IPS-11a (cell line): ENCODE results near the gene TBCK.
"Not testable (repeated sequence)": the region's sequence is repeated elsewhere in the genome, so short reads cannot be mapped to it uniquely, and the experiment has no call there.

ENCODE experiments used
- H3K4me3 ChIP-seq: one replicate; pipeline ENCODE4 v1.5.1; 2013; ENCODE audit warnings: low read depth, low read length, control low read depth

Gene TBCK

DNA sequence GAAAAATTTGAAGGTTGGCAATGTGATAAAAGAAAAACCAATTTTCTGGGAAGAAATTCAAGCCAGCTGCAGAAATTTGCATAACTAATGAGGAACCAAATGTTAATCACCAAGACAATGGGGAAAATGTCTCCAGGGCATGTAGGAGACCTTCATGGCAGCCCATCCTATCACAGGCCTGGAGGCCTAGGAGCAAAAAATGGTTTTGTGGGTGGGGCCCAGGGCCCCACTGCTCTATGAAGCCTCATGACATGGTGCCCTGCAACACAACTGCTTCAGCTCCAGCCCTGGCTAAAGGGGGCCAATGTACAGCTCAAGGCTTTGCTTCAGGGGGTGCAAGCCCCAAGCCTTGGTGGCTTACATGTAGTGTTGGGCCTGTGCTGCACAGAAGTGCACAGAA lies 184.0 kb downstream of the TBCK start:
- no peak overlapping the region for H3K4me3 ChIP-seq

DNA sequence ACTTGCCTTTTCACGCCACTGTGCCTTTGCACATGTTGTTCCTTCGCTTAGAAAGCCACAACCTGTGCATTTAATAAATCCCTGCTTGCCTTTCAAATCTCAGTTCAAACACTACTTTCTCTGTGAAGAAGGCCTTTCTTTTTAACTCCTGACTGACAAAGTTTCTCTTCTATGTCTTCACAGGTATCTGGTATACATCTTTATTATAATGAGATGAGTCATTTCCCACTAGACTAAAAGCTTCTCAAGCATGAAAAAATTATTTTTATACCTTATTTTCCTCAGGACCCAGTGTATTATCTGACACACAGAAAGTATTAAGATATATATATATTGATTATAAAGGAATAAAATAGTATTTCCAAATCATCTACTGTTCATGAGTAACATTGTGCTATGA lies 189.9 kb downstream of the TBCK start:
- H3K4me3 ChIP-seq = no peak overlapping the region

DNA sequence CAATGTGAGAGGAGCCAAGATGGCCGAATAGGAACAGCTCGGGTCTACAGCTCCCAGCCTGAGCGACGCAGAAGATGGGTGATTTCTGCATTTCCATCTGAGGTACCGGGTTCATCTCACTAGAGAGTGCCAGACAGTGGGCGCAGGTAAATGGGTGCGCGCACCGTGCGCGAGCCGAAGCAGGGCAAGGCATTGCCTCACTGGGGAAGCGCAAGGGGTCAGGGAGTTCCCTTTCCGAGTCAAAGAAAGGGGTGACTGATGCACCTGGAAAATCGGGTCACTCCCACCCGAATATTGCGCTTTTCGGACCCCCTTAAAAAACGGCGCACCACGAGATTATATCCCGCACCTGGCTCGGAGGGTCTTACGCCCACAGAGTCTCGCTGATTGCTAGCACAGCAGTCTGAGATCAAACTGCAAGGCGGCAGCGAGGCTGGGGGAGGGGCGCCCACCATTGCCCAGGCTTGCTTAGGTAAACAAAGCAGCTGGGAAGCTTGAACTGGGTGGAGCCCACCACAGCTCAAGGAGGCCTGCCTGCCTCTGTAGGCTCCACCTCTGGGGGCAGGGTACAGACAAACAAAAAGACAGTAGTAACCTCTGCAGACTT lies 196.0 kb downstream of the TBCK start:
- H3K4me3 ChIP-seq = not testable (repeated sequence)

DNA sequence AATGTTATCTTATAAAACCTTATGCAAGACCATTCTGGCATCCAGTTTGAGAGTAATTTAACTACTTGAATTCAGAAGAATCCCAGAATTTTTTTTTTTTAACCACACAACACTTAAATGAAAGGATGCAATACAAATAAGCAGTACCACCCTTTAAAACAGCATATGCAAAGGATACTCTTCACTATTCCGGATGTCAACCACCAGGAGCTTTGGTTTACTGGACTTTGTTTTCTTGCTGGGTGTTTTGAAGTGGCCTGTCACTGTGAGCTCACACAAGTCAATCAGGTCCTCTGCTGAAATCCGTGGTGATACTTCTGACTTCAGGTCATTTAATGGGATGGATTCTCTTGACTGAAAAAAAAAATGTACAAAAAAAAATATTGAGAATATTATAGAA lies 200.0 kb downstream of the TBCK start:
- no peak overlapping the region for H3K4me3 ChIP-seq

DNA sequence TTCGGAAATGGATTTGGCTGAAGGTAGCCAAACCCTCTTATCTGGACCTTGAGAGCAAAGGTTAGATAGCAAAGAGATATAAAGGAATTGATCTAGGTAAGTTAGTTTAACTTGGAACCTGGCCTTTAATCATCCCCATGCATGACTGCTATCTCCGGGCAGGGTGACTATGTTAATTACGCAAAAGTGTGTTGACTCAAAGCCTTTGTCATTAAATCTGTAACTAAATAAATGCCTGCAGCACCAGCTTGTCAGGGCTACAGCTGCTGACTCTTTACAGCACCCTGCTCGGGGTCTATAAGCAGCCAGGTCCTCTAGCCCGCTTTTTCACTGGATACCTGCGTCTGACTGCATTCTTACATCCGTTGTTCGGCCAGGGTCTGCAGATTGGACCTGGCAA lies 201.7 kb downstream of the TBCK start:
- H3K4me3 ChIP-seq = no peak overlapping the region

DNA sequence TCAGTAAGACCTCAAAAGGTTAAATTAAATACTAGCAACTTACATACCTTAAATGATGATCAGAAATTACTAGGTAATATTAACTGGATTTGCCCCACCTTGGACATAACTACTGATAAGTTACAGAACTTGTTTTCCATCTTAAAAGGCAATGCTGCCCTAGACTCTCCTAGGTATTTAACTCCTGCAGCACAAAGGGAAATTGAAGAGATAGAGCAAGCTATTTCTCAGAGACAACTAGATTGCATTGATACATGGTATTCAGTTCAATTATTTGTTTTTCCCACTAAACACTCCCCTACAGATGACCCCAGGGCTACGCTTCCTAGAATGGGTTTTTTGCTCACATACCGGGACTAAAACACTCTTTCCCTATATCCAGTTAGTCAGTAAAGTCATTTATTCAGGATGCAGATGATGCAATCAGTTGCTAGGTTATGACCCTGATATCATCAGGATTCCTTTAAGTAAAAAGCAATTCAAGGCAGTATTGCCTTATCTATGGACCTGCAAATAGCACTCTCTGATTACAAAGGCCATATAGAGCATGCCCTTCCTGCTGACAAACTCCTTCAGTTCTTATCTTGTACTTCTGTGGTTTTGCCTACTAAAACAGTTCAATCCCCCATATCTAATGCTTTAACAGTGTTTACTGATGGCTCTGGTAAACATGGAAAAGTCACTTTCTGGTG lies 204.1 kb downstream of the TBCK start:
- not testable (repeated sequence) for H3K4me3 ChIP-seq

DNA sequence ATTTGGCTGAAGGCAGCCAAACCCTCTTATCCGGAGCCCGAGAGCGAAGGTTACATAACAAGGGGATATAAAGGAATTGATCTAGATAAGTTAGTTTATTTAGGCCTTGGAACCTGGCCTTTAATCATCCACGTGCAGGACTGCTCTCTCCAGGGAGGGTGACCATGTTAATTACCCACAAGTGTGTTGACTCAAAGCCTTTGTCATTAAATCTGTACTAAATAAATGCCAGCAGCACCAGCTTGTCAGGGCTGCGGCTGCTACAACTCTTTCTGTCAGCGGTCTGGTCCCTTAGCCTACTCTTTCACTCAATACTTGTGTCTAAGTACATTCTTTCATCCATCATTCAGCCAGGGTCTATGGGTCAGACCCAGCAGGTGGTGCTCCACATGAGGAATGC lies 206.1 kb downstream of the TBCK start:
- no peak overlapping the region for H3K4me3 ChIP-seq

DNA sequence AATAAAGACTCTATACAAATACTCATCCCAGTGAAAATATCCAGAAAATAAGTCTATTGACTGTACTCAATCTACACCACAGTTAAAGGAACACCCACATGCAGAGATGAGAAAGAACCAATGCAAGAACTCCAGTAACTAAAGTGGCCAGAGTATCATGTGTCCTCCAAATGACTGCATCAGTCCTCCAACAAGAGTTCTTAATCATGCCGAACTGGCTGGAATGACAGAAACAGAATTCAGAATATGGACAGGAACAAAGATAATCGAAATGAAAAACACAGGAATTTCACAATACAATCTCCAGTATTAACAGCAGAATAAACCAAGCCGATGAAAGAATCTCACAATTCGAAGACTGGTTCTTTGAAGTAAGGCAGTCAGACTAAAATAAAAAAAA lies 210.3 kb downstream of the TBCK start:
- H3K4me3 ChIP-seq = no peak overlapping the region

DNA sequence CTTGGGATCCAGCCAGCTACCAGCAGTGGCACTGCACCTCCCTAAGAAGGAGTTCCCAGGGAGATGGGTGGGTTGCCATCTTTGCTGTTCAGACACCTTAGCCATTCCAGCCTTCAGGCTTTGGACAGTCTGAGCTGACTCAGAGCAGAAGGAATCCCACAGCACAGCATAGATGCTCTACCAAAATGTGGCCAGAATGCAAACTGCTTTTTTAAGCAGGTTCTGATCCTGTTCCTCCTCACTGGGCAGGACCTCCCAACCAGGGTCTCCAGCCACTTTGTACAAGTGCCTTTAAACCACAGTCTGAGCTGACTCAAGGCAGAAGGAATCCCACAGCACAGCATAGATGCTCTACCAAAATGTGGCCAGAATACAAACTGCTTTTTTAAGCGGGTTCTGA lies 211.7 kb downstream of the TBCK start:
- H3K4me3 ChIP-seq = no peak overlapping the region

DNA sequence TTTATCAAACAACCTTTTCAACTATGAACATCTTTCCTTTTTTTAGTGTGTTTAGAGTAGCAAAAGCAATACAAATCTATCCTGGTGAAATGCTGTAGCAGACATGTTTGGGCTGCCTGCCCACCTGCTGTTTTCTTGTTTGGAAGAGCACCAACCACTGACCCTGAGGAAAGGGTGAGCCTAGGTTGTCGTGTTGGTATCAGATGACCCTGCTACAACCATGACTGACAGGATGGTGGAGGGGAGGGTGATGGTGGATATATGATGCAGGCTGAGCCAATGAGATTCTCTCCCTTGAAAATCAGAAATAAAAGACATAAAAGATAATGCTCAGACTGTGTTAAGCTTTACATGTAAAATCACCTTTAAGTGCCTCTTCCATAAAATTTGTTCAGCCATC lies 219.6 kb downstream of the TBCK start:
- H3K4me3 ChIP-seq = no peak overlapping the region

DNA sequence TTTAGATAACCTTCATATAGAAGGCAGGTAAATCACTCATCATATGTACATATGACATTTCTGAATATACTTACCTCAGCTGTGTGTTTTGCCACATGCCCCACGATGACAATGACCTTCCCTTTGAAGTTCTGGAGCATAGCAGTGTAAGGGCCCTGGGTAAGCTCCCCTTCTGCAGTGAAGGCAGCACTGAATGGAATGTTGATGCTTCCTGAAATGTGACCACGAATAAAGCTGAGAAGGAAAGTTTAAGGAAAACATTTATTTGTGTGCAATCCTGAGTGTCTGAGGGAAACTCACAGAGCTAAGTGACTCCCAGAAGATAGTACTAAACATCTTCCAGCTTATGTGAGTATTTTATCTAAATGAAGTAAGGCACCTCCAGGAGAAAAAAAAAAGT lies 220.6 kb downstream of the TBCK start:
- H3K4me3 ChIP-seq = no peak overlapping the region

DNA sequence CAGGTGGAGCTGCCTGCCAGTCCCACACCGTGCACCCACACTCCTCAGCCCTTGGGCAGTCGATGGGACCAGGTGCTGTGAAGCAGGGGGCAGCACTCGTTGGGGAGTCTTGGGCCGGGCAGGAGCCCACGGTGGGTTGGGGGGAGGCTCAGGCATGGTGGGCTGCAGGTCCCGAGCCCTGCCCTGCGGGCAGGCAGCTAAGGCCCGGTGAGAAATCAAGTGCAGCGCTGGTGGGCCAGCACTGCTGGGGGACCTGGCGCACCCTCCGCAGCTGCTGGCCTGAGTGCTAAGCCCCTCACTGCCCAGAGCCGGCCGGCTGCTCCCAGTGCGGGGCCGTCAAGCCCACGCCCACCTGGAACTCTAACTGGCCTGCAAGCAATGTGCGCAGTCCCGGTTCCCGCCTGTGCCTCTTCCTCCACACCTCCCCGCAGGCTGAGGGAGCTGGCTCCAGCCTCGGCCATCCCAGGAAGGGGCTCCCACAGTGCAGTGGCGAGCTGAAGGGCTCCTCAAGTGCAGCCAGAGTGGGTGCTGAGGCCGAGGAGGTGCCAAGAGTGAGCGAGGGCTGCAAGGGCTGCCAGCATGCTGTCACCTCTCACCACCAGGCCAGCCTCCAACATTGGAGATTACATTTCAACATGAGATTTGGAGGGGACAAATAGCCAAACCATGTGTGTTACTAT lies 223.5 kb downstream of the TBCK start:
- H3K4me3 ChIP-seq = no peak overlapping the region

DNA sequence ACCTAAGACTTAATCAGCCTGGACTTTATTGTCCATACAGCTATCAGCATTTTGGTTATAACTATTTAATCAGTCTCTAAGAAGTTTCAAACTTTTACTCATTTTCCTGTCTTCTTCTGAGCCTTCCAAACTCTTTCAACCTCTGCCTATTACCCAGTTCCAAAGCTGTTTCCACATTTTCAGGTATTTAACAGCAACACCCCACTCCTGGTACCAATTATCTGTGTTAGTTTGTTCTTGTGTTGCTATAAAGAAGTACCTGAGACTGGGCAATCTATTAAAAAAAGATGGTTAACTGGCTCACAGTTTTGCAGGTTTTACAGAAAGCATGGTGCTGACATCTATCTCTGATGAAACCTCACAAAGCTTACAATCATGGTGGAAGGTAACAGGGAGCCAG lies 225.2 kb downstream of the TBCK start:
- no peak overlapping the region for H3K4me3 ChIP-seq

DNA sequence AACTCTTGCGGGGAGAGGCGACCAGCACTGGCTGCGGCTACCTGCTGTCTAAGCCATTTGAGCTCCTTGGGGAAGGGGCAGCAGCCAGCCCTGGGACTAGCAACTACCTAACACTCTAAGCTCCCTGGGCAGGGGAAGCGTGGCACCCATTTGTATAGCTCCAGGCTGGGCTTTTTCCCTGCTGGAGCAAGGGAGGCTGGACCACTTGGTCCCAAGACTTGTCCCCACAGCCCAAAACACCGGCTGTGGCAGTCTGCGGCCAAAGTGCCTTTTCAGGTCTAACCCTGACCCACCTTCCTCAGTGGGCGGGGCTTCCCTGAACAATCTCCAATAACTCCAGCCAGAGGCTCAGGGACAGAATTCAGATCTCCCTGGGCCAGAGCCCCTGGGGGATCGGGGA lies 232.9 kb downstream of the TBCK start:
- no peak overlapping the region for H3K4me3 ChIP-seq

DNA sequence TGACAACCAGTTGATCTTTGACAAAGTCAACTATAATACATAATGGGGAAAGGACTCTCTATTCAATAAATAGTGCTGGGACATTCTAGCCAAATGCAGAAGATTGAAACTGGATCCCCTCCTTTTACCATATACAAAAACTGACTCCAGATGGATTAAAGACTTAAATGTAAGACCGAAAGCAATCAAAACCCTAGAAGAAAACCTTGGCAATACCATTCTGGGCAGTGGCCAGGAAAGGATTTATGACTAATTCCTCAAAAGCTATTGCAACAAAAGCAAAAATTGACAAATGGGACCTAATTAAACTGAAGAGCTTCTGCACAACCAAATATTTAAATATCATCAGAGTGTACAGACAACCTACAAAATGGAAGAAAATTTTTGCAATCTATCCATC lies 235.6 kb downstream of the TBCK start:
- no peak overlapping the region for H3K4me3 ChIP-seq

DNA sequence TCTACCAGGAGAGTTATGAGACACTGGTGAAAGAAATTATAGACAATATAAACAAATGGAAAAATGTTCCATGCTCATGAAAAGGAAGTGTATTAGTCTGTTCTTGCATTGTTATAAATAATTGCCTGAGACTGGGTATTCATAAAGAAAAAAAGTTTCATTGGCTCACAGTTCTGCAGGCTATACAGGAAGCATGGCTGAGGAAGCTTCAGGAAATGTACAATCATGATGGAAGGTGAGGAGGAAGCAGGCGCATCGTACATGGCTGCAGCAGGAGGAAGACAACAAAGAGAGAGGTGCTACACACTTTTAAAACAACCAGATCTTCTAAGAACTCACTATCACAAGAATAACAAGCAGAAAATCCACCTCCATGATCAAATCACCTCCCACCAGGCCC lies 236.4 kb downstream of the TBCK start:
- no peak overlapping the region for H3K4me3 ChIP-seq

DNA sequence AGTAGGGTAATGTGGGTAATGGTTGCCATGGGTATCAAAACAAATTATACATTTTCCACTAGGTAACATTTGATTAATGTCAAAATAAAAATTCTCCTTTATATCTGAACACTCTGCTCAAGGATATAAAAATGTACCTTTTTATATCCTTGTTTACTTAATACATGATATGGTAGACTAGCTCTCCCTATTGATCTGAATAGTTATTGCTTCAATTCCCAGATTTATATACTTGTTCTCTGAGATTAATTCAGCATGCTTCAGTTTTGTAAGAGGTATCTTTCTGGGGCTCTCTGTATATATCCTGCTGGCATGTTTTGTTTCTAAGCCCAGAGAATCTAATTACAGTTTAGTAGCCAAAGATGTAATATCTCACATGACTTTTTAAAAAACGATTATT lies 251.0 kb downstream of the TBCK start:
- H3K4me3 ChIP-seq = no peak overlapping the region

DNA sequence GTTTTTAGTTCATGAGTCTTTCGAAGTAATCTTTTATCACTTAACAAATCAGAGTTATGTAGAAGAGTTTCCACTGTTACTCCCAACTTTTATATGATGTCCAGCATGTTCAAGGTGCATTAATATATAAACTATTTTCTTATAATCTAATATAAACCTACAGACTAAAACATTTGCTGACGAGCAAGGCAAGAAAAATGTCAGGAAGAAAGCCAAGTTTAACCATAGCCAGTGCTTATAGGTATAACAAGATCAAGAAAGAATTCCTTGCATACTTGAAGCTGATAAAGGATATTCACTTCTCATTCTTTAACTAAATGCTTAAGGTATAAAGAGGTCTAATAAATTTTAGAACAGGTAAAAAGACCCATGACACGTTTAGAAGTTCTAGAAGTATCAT lies 253.0 kb downstream of the TBCK start:
- no peak overlapping the region for H3K4me3 ChIP-seq

DNA sequence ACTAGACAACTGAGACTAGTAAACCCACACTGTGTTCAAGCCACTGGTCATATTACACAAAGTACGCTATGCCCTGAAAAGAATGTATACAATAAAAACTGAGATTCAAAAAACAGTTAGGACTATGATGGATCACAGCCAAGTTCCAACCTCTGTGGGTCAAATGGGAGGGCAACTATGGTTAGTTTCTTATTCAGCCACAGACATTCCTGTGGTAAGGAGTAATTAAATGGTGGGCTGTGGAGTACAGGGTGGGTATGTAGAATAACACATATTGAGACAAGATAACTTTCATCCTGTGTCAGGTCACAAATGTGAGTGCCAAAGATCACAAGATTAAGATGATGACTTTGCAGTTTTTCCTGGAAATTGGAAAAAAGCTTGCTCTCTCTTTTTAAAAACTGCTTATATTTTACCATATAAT lies 253.5 kb downstream of the TBCK start:
- no peak overlapping the region for H3K4me3 ChIP-seq

DNA sequence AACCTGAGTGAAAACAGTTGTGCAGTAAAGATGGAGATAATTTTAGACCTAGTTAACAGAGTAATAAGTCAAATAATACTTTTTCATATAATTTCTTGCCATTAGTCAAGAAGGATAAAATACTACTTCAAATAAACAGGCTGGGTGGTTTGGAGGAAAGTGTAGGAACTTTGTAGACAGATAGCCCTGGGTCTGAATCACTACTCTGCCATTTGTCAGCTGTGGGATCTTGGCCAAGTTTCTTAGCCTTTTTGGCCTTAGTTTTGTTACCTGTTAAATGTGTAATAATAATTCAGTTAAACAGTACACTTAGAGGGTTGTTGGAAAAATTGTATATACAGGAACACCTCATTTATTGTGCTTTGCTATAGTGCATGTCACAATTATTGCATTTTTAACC lies 257.1 kb downstream of the TBCK start:
- no peak overlapping the region for H3K4me3 ChIP-seq

DNA sequence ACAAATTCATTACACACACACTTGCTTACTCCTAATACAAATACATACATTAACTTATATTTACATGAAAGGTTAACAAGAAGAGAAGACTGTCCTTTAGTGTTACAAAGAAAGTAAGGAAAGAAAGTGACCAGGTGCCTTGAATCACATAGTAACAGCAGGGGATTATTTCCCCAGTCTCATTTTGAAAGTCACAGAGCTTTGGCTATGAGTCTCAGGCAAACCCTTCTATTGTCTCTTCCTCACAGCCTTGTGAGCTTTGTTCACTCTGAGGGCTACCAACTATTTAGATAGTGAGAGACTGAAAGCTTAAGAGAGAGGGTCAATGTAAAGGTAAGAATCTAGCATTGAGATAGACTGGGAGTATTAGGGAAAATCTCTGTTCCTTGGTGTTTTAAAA lies 259.1 kb downstream of the TBCK start:
- H3K4me3 ChIP-seq = no peak overlapping the region

DNA sequence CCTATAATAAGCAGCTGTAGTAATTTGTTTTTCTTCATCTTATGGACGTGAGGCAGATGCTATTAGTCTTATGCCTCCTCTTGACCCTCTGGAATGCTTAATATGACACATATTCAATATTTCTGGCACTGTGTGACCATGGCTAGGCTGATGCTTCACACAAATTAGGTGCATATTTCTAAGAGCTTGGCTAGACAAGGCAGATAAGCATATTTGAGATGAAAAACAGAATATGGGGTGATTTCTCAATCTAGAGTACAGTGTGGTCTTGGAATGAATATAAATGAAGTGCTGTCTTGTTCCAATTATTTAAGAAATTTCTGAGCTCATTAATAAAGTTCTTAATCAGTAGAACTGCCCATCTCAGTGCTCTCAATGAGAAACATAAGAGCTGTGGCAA lies 264.5 kb downstream of the TBCK start:
- H3K4me3 ChIP-seq = no peak overlapping the region

DNA sequence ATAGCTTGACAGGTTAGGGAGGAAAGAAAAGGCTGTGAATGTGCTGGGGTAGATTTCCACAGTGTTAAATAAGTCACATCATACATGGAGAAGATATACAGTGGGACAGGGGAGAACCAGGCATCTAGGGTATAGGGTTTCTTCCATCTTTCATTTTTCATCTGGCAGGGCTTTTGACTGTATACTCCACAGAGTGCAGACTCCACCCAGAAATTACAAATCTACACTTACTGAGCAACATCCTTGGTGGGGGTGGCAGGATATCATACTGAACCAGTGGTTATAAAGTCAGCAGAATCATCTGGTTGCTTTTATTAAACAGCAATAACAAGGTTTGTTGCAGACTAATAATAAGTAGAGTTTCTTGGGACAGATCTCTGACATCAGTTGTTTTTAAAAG lies 266.5 kb downstream of the TBCK start:
- no peak overlapping the region for H3K4me3 ChIP-seq
